ENCODE measurements around the gene ZNF555.

Gene ZNF555

DNA sequence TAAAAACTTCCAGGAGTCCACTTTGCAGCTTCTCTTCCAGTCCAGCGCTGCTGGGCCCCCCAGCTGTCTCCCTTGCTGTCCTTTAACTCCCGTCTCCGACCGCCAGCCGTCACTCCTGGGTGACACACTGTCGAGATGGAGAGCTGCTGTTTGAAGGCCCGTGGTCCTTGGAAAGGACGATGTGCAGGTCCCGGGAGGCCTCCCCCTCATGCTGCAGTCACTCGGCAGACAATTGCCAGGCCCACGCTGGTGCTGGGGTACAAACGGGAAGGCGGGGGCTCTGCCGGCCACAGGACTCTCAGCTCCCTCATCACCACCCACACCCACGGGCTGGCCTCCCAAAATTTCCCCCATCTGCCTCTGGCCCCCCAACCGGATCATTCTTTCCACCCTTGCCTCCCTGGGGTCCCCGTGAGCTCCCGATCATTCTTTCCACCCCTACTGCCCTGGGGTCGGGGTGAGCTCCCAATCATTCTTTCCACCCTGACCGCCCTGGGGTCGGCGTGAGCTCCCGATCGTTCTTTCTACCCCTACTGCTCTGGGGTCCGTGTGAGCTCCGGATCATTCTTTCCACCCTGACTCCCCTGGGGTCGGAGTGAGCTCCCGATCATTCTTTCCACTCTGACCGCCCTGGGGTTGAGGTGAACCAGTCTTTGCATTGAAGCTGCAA, 37.7 kb upstream of the ZNF555 start:
- Mint-ChIP-seq H3K4me3 (no peak overlapping the region), H3K4me1 (ENCODE audit: low read depth) (no peaks in the 10 kb centered on the region), H3K36me3 (ENCODE audit: low read depth) (peaks cover 7% of the 10 kb centered on the region), H3K9me3 (no peaks in the 10 kb centered on the region), H3K27me3 (ENCODE audit: low read depth) (no peaks in the 10 kb centered on the region), H3K27ac (no peak overlapping the region)

DNA sequence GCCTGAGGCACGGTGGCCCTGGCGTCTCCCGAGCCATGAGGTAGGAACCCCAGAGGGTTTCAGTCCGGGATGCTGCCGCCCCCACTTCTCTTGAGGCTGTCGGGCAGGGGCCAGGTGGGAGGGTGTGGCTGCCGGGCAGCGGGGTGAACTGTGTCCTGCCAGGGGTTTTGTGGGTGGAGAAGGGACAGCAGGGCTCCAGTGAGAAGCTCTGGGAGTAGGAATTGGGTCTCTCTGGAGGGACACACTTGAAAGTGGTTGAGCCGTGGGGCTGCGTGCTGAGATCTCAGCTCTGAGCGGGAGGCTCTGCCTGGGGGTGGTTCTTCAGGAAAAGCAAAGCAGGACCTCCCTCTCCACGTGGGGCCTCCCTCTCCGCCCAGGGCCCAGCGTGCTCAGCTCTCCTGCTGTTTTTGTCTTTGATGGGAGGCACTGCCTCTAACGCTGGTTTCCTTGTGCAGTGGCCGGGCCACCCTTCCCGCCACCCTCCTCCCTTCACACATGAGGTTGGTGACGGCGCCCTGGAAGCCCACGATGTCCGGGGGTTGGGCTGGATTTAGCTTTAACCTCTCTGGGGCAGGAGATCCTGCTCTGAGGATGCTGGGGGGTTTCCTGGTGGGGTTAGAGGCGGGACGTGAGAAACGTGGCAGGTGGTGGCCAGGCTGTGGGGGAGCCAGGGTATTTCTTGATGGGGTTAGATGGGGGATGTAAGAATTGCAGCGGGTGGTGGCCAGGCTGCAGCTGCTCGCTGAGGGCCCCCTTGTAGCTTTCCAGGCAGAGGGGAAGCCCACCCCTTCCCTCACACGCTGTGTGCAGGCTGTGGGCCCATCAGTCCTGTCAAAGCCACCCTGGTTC, 36.9 kb upstream of the ZNF555 start:
- Mint-ChIP-seq H3K4me1 (ENCODE audit: low read depth) (no peaks in the 10 kb centered on the region), H3K4me3 (no peak overlapping the region), H3K36me3 (ENCODE audit: low read depth) (peaks cover 13% of the 10 kb centered on the region), H3K27ac (no peak overlapping the region), H3K27me3 (ENCODE audit: low read depth) (no peaks in the 10 kb centered on the region), H3K9me3 (no peaks in the 10 kb centered on the region)

- no peaks in the 10 kb centered on the region for H3K9me3 Mint-ChIP-seq
- H3K4me3 Mint-ChIP-seq: no peak overlapping the region
- no peaks in the 10 kb centered on the region for H3K4me1 Mint-ChIP-seq (ENCODE audit: low read depth)
- no peaks in the 10 kb centered on the region for H3K27me3 Mint-ChIP-seq (ENCODE audit: low read depth)
- H3K36me3 Mint-ChIP-seq (ENCODE audit: low read depth): peaks cover 13% of the 10 kb centered on the region
- no peak overlapping the region for H3K27ac Mint-ChIP-seq
Observed at GRCh38 chr19:2805261-2805900, 35.9 kb upstream of the ZNF555 start.

DNA sequence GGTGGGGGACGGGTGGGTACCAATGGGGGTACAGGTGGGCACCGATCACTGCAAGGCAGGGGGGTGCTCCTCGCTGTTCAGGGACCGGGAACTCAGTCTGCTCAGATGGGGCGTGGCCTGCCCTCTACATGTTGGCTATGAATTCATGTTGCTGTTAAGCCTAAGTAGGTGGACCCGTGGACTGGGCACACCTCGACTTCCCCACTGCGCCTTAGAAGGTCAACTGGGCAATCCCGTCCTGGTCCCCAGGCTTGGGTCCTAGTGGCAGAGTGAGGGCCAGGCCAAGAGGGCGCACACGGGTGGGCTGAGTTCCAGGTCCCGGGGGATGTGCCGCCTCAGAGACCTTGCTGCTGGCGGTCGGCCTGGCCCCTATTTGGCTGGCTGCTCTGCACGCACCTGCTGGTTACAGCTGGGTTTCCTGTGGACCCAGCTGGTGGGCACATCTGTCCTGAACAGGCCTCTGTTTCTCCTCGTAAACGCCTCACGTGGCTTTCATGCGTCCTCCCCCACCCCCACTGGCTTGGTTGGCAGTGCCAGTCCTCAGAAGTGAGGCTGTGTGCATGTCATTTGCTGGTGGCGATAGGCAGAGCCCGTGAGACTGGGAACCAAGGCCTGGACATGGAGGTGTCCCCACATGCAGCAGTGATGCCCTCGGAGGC, 35.2 kb upstream of the ZNF555 start:
- Mint-ChIP-seq H3K9me3 (no peaks in the 10 kb centered on the region), H3K27ac (no peak overlapping the region), H3K4me3 (no peak overlapping the region), H3K27me3 (ENCODE audit: low read depth) (no peaks in the 10 kb centered on the region), H3K36me3 (ENCODE audit: low read depth) (peaks cover 11% of the 10 kb centered on the region), H3K4me1 (ENCODE audit: low read depth) (no peaks in the 10 kb centered on the region)

DNA sequence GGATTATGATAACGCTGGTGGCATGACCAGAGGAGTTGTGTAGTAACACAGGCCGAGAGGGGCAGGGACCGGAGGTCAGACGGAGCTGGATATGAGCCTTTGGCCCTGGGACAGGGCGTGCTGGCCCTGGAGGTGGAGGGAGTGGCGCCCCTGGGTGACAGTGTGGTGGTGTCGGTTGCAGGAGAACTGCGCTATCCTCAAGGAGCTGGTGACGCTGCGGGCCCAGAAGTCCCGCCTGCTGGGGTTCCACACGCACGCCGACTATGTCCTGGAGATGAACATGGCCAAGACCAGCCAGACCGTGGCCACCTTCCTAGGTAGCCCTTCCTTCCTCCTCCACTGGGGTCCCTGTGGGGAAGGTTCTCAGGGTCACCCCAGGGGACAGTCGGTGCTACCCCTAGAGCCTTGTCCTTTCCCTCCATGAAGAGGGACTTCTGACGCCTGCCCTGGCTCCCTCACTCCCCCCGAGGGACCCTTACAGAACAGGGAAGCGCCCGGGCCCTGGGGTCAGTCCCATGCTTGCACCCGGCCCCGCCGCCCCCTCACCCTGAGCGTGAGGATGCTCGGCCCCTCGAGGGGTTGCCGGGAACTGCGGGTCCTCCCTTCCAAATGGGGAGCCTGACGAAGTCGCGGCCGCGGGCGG, 34.4 kb upstream of the ZNF555 start:
- Mint-ChIP-seq H3K27ac (no peak overlapping the region), H3K36me3 (ENCODE audit: low read depth) (peaks cover 11% of the 10 kb centered on the region), H3K27me3 (ENCODE audit: low read depth) (no peaks in the 10 kb centered on the region), H3K4me3 (no peak overlapping the region), H3K9me3 (no peaks in the 10 kb centered on the region), H3K4me1 (ENCODE audit: low read depth) (no peaks in the 10 kb centered on the region)

DNA sequence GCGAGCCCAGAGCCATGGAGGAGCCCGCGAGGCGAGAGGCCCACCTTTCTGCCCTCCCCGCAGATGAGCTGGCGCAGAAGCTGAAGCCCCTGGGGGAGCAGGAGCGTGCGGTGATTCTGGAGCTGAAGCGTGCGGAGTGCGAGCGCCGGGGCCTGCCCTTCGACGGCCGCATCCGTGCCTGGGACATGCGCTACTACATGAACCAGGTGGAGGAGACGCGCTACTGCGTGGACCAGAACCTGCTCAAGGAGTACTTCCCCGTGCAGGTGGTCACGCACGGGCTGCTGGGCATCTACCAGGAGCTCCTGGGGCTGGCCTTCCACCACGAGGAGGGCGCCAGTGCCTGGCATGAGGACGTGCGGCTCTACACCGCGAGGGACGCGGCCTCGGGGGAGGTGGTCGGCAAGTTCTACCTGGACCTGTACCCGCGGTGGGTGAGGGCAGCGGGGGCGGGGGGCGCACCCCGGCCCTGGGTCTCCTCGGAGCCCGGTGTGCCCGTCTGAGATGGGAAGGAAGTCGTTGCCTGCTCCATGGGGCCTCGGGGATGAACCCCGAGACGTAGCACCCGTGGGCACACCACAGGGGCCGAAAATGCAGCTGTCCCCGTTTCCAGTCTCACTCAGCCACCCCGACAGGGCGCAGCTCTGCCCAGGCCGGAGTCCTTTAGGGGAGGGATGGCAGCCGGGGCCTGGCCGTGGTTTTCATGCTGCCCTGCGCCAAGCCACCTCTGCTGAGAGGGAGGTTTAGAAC, 33.7 kb upstream of the ZNF555 start:
- no peak overlapping the region for H3K4me3 Mint-ChIP-seq
- H3K4me1 Mint-ChIP-seq (ENCODE audit: low read depth): no peaks in the 10 kb centered on the region
- H3K27ac Mint-ChIP-seq: no peak overlapping the region
- H3K27me3 Mint-ChIP-seq (ENCODE audit: low read depth): no peaks in the 10 kb centered on the region
- H3K9me3 Mint-ChIP-seq: no peaks in the 10 kb centered on the region
- H3K36me3 Mint-ChIP-seq (ENCODE audit: low read depth): peaks cover 11% of the 10 kb centered on the region

GRCh38 chr19:2808129-2808941, 32.9 kb upstream of the ZNF555 start:
- H3K4me1 Mint-ChIP-seq (ENCODE audit: low read depth): no peaks in the 10 kb centered on the region
- H3K4me3 Mint-ChIP-seq: no peak overlapping the region

GRCh38 chr19:2809387-2810140, 31.7 kb upstream of the ZNF555 start:
- Mint-ChIP-seq H3K27me3 (ENCODE audit: low read depth) (no peaks in the 10 kb centered on the region), H3K9me3 (no peaks in the 10 kb centered on the region), H3K27ac (no peak overlapping the region), H3K4me3 (no peak overlapping the region), H3K36me3 (ENCODE audit: low read depth) (peaks cover 13% of the 10 kb centered on the region), H3K4me1 (ENCODE audit: low read depth) (no peaks in the 10 kb centered on the region)

More at GRCh38 chr19:2808129-2808941, 32.9 kb upstream of the ZNF555 start:
- Mint-ChIP-seq H3K27me3 (ENCODE audit: low read depth) (no peaks in the 10 kb centered on the region), H3K36me3 (ENCODE audit: low read depth) (peaks cover 11% of the 10 kb centered on the region), H3K27ac (no peak overlapping the region), H3K9me3 (no peaks in the 10 kb centered on the region)

DNA sequence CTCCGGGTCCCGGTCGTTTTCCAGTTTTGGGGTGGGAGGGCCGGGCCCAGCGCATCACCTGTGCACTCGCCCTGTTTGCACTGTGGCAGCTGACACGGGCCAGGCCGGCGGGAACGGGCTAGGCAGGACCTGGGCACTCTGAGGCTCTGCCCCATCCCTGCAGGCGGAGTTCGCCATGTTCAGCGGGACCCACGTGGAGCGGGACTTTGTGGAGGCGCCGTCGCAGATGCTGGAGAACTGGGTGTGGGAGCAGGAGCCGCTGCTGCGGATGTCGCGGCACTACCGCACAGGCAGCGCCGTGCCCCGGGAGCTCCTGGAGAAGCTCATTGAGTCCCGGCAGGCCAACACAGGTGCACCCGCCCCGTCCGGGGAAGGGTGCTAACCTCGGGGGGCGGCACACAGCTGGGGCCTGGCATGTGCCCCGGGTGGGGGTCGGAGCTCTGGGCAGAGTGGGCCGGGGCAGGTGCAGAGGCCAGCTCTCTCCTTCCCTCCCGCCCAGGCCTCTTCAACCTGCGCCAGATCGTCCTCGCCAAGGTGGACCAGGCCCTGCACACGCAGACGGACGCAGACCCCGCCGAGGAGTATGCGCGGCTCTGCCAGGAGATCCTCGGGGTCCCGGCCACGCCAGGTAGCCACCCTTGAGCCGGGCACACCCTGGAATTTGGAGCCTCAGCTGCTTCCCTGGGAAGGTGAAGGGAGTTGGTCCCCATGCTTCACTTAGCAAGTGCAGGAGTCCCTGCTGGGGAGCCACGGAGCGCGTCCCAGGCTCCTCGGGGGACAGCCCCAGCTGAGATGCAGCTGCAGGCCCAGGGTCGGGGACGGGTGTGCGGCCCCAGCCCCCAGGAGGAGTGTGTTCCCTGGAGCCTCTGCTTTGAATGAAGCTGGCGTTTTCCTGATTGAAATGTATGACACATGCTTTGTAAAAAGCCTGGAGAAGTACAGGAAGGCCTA, 30.9 kb upstream of the ZNF555 start:
- H3K4me3 Mint-ChIP-seq: no peak overlapping the region
- H3K27ac Mint-ChIP-seq: no peak overlapping the region
- peaks cover 12% of the 10 kb centered on the region for H3K36me3 Mint-ChIP-seq (ENCODE audit: low read depth)
- H3K27me3 Mint-ChIP-seq (ENCODE audit: low read depth): no peaks in the 10 kb centered on the region
- no peaks in the 10 kb centered on the region for H3K9me3 Mint-ChIP-seq
- H3K4me1 Mint-ChIP-seq (ENCODE audit: low read depth): no peaks in the 10 kb centered on the region

DNA sequence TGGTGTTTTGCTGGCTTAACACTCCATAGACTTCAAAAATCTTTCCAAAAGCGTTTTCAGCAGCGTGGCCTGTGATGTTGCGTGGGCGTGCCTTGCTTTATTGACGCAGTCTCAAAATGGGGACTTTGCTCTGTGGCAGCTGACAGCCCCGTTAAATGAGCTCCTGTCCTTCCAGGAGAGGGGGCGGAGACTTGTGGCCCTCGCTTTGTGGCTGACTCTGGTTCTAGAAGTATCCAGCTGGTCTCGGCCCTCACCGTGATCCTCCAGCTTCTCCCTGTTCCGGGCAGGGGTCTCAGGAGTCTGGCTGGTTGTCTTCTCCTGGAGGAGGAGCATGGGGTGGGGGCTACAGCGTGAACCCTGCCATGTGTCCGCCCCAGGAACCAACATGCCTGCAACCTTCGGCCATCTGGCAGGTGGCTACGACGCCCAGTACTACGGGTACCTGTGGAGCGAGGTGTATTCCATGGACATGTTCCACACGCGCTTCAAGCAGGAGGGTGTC, 30.0 kb upstream of the ZNF555 start:
- Mint-ChIP-seq H3K4me3 (no peak overlapping the region), H3K27me3 (ENCODE audit: low read depth) (no peaks in the 10 kb centered on the region), H3K27ac (no peak overlapping the region), H3K4me1 (ENCODE audit: low read depth) (no peaks in the 10 kb centered on the region), H3K36me3 (ENCODE audit: low read depth) (peaks cover 10% of the 10 kb centered on the region), H3K9me3 (no peaks in the 10 kb centered on the region)

DNA sequence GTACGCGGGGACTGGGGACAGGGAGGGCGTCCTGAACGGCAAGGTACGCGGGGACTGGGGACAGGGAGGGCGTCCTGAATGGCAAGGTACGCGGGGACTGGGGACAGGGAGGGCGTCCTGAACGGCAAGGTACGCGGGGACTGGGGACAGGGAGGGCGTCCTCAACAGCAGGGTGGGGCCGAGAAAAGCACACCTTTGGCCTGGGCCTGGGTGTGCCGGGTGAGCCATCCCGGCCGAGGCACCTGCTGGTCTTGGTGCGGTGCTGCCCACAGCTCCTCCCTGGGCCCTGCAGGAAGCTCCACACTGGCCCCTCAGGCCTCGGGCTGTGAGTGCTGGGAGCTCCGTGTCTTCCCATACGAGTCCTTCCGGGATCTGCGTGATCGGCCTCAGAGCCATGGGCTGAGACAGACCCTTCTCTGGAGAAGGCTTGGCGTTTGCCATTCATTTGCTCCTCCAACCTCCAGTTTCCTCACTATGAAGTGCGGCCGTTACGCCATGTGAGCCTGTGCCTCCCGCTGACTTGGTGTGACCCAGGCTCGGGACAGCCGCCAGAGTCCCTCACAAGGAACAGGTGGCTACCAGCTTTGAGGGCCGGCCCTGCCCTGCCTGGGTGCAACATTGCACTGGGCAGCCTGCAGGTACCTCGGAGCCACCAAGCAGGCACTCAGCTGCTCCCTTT, 29.4 kb upstream of the ZNF555 start:
- no peaks in the 10 kb centered on the region for H3K9me3 Mint-ChIP-seq
- no peaks in the 10 kb centered on the region for H3K27me3 Mint-ChIP-seq (ENCODE audit: low read depth)
- no peak overlapping the region for H3K4me3 Mint-ChIP-seq
- H3K36me3 Mint-ChIP-seq (ENCODE audit: low read depth): peaks cover 10% of the 10 kb centered on the region
- H3K4me1 Mint-ChIP-seq (ENCODE audit: low read depth): no peaks in the 10 kb centered on the region
- H3K27ac Mint-ChIP-seq: no peak overlapping the region
